GM23338 (cell line): ENCODE measurements around the gene PFKP. TPM values are rescaled to one million over a fixed set of nuclear protein-coding genes. Genes with fewer than 3 reads are reported as not detected.
A peak's percentile ranks its signal among the peaks of the same experiment; 100 is the strongest.

Experiments used
- ATAC-seq: fragments of 200-7000 bp; cut with Tn5 transposase; 3 replicates; pipeline ENCODE4 v1.9.1; 2020
- DNase-seq: peaks from one replicate; pipeline ENCODE4 v3.0.0-alpha.2; 2015; ENCODE audit warnings: low spot score
- H2AFZ ChIP-seq: fragments of 200-600 bp; sonication (generic); 2 replicates; pipeline ENCODE4 v1.8.0; 2016; ENCODE audit warnings: antibody characterized with exemption, mild to moderate bottlenecking, moderate library complexity
- H3F3A ChIP-seq: fragments of 200-600 bp; sonication (generic); replicated peaks from 2 replicates; pipeline ENCODE4 v1.8.0; 2017; ENCODE audit warnings: antibody characterized with exemption, mixed run types, low read depth
- H3K27ac ChIP-seq: fragments of 200-600 bp; sonication (generic); 2 replicates; pipeline ENCODE4 v1.6.1; 2016; ENCODE audit warnings: low read depth
- H3K27me3 ChIP-seq: fragments of 200-600 bp; sonication (generic); 2 replicates; pipeline ENCODE4 v1.8.0; 2016; ENCODE audit warnings: mild to moderate bottlenecking, mixed run types, moderate library complexity; ENCODE audit not compliant: insufficient read depth
- H3K36me3 ChIP-seq: fragments of 200-600 bp; sonication (generic); 2 replicates; pipeline ENCODE4 v1.8.0; 2016; ENCODE audit warnings: mild to moderate bottlenecking; ENCODE audit not compliant: insufficient read depth
- H3K4me1 ChIP-seq: fragments of 200-600 bp; sonication (generic); 2 replicates; pipeline ENCODE4 v1.8.0; 2016; ENCODE audit warnings: mild to moderate bottlenecking, moderate library complexity; ENCODE audit not compliant: insufficient read depth
- H3K4me2 ChIP-seq: fragments of 200-600 bp; sonication (generic); 2 replicates; pipeline ENCODE4 v1.7.1; 2017; ENCODE audit warnings: mixed run types
- H3K4me3 ChIP-seq: fragments of 200-600 bp; sonication (generic); 2 replicates; pipeline ENCODE4 v1.6.1; 2016; ENCODE audit warnings: mixed run types
- H3K79me2 ChIP-seq: fragments of 200-600 bp; sonication (generic); replicated peaks from 2 replicates; pipeline ENCODE4 v1.8.0; 2017; ENCODE audit warnings: mild to moderate bottlenecking; ENCODE audit not compliant: insufficient read depth
- H3K9me2 ChIP-seq: fragments of 200-600 bp; sonication (generic); 2 replicates; pipeline ENCODE4 v1.8.0; 2017; ENCODE audit not compliant: insufficient read depth
- H4K20me1 ChIP-seq: fragments of 200-600 bp; sonication (generic); replicated peaks from 2 replicates; pipeline ENCODE4 v1.8.0; 2017; ENCODE audit warnings: mild to moderate bottlenecking; ENCODE audit not compliant: insufficient read depth
- H3K27ac Mint-ChIP-seq: 2 replicates; pipeline ENCODE4 v1.8.0; 2020; ENCODE audit warnings: inconsistent platforms, mild to moderate bottlenecking, moderate library complexity, mixed read lengths
- H3K27me3 Mint-ChIP-seq: 3 replicates; pipeline ENCODE4 v1.8.0; 2022; ENCODE audit warnings: low read depth, mild to moderate bottlenecking, moderate library complexity, mixed read lengths, inconsistent platforms; ENCODE audit not compliant: insufficient read depth, poor library complexity
- H3K36me3 Mint-ChIP-seq: 3 replicates; pipeline ENCODE4 v1.8.0; 2021; ENCODE audit warnings: low read depth, mild to moderate bottlenecking, inconsistent platforms, moderate library complexity, mixed read lengths
- H3K4me1 Mint-ChIP-seq: 3 replicates; pipeline ENCODE4 v1.8.0; 2020; ENCODE audit warnings: mild to moderate bottlenecking, inconsistent platforms, mixed read lengths
- H3K4me3 Mint-ChIP-seq: 3 replicates; pipeline ENCODE4 v1.8.0; 2021; ENCODE audit warnings: moderate library complexity, mild to moderate bottlenecking, inconsistent platforms, mixed read lengths
- H3K9me3 Mint-ChIP-seq: 3 replicates; pipeline ENCODE4 v1.8.0; 2020; ENCODE audit warnings: moderate library complexity, mild to moderate bottlenecking, inconsistent platforms, mixed read lengths
- CREB1 ChIP-seq: fragments of 250-450 bp; sonication (Bioruptor Pico); IDR thresholded peaks from 2 replicates; pipeline ENCODE4 v1.5.0; 2020; ENCODE audit warnings: low read depth, mild to moderate bottlenecking, moderate library complexity
- EZH2 ChIP-seq: fragments of 200-600 bp; sonication (generic); IDR thresholded peaks from one replicate; pipeline ENCODE4 v1.8.0; 2017; ENCODE audit warnings: antibody characterized with exemption, mild to moderate bottlenecking, low read depth; ENCODE audit not compliant: unreplicated experiment
- EZH2phosphoT487 ChIP-seq: fragments of 200-600 bp; sonication (generic); IDR thresholded peaks from one replicate; pipeline ENCODE4 v1.8.1; 2018; ENCODE audit warnings: antibody characterized with exemption; ENCODE audit not compliant: unreplicated experiment
- NANOG ChIP-seq: IDR thresholded peaks from 2 replicates; pipeline ENCODE4 v1.6.1; 2016; ENCODE audit warnings: antibody characterized with exemption, borderline replicate concordance
- POLR2AphosphoS5 ChIP-seq: IDR thresholded peaks from 2 replicates; pipeline ENCODE4 v1.6.1; 2016; ENCODE audit warnings: antibody characterized with exemption, low read depth
- ZNF114 ChIP-seq: fragments of 250-450 bp; sonication (Bioruptor Pico); IDR thresholded peaks from 2 replicates; pipeline ENCODE4 v1.5.0; 2020; ENCODE audit warnings: mild to moderate bottlenecking, moderate library complexity
- ZNF331 ChIP-seq: fragments of 250-450 bp; sonication (Bioruptor Pico); IDR thresholded peaks from 2 replicates; pipeline ENCODE4 v1.5.0; 2020; ENCODE audit warnings: low read depth, mild to moderate bottlenecking, moderate library complexity
- polyA plus RNA-seq: library from polyadenylated mRNA; unstranded; fragments of >200 nt; fragmentation: Nextera tagmentation; extraction: Ambion mirVana; gene quantifications from 2 replicates; pipeline ENCODE4 v1.2.1, GENCODE V29; 2016
- total RNA-seq: library from RNA; depleted of rRNA; stranded (reverse); fragments of >200 nt; shearing (Covaris generic); gene quantifications from 2 replicates; pipeline ENCODE4 v1.2.3, GENCODE V29; 2014
- TF ChIP-seq, protein P1 (sequence below), 2 experiments: fragments of 200-600 bp in 1 of 2; sonication (generic) in 1 of 2; conservative IDR thresholded peaks; 2 replicates each; pipeline versions ENCODE4 v1.5.1 to v1.6.1; 2016 to 2017; ENCODE audit warnings: antibody characterized with exemption in 2 of 2, low read depth in 2 of 2, mild to moderate bottlenecking in 2 of 2, moderate library complexity in 1 of 2
- TF ChIP-seq, protein P2 (sequence below): fragments of 250-450 bp; sonication (Bioruptor Pico); IDR thresholded peaks from 2 replicates; pipeline ENCODE4 v1.5.0; 2020; ENCODE audit warnings: mild to moderate bottlenecking, moderate library complexity
- TF ChIP-seq, protein P3 (sequence below): IDR thresholded peaks from 2 replicates; pipeline ENCODE4 v1.6.1; 2016; ENCODE audit warnings: antibody characterized with exemption

The PFKP gene
- total and polyA plus RNA-seq, 2 experiments from 2014 or later: 56.3 to 120 TPM

DNA sequence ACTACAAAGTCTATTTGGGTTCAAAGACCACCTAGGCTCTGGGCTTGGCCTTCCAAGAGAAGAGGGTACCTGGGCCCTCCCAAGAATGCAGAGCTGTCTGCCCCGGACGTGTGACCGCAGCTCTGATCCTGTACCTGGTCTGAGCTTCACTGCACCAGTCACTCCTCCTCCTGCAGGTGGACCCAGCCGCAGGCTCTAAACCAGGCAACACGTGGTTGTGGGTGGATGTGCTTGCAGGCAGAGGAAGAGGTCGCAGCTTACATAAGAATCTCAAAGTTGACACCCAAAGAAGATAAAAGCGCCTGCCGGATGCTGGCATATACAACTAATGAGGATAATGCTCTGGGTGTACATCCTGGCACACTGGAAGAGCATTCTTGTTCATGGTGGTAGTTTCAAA, 9.4 kb upstream of the PFKP start (continued):
- no peak for TF ChIP-seq ZNF331 (CRISPR knock-in tag)
- TF ChIP-seq ZNF114 (CRISPR knock-in tag): no peak
- TF ChIP-seq, protein P1, sequence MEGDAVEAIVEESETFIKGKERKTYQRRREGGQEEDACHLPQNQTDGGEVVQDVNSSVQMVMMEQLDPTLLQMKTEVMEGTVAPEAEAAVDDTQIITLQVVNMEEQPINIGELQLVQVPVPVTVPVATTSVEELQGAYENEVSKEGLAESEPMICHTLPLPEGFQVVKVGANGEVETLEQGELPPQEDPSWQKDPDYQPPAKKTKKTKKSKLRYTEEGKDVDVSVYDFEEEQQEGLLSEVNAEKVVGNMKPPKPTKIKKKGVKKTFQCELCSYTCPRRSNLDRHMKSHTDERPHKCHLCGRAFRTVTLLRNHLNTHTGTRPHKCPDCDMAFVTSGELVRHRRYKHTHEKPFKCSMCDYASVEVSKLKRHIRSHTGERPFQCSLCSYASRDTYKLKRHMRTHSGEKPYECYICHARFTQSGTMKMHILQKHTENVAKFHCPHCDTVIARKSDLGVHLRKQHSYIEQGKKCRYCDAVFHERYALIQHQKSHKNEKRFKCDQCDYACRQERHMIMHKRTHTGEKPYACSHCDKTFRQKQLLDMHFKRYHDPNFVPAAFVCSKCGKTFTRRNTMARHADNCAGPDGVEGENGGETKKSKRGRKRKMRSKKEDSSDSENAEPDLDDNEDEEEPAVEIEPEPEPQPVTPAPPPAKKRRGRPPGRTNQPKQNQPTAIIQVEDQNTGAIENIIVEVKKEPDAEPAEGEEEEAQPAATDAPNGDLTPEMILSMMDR (conservative IDR thresholded peaks at IDR 0.05; ENCODE audit: low read depth in 2 of 2): no peak
- TF ChIP-seq, protein P2, sequence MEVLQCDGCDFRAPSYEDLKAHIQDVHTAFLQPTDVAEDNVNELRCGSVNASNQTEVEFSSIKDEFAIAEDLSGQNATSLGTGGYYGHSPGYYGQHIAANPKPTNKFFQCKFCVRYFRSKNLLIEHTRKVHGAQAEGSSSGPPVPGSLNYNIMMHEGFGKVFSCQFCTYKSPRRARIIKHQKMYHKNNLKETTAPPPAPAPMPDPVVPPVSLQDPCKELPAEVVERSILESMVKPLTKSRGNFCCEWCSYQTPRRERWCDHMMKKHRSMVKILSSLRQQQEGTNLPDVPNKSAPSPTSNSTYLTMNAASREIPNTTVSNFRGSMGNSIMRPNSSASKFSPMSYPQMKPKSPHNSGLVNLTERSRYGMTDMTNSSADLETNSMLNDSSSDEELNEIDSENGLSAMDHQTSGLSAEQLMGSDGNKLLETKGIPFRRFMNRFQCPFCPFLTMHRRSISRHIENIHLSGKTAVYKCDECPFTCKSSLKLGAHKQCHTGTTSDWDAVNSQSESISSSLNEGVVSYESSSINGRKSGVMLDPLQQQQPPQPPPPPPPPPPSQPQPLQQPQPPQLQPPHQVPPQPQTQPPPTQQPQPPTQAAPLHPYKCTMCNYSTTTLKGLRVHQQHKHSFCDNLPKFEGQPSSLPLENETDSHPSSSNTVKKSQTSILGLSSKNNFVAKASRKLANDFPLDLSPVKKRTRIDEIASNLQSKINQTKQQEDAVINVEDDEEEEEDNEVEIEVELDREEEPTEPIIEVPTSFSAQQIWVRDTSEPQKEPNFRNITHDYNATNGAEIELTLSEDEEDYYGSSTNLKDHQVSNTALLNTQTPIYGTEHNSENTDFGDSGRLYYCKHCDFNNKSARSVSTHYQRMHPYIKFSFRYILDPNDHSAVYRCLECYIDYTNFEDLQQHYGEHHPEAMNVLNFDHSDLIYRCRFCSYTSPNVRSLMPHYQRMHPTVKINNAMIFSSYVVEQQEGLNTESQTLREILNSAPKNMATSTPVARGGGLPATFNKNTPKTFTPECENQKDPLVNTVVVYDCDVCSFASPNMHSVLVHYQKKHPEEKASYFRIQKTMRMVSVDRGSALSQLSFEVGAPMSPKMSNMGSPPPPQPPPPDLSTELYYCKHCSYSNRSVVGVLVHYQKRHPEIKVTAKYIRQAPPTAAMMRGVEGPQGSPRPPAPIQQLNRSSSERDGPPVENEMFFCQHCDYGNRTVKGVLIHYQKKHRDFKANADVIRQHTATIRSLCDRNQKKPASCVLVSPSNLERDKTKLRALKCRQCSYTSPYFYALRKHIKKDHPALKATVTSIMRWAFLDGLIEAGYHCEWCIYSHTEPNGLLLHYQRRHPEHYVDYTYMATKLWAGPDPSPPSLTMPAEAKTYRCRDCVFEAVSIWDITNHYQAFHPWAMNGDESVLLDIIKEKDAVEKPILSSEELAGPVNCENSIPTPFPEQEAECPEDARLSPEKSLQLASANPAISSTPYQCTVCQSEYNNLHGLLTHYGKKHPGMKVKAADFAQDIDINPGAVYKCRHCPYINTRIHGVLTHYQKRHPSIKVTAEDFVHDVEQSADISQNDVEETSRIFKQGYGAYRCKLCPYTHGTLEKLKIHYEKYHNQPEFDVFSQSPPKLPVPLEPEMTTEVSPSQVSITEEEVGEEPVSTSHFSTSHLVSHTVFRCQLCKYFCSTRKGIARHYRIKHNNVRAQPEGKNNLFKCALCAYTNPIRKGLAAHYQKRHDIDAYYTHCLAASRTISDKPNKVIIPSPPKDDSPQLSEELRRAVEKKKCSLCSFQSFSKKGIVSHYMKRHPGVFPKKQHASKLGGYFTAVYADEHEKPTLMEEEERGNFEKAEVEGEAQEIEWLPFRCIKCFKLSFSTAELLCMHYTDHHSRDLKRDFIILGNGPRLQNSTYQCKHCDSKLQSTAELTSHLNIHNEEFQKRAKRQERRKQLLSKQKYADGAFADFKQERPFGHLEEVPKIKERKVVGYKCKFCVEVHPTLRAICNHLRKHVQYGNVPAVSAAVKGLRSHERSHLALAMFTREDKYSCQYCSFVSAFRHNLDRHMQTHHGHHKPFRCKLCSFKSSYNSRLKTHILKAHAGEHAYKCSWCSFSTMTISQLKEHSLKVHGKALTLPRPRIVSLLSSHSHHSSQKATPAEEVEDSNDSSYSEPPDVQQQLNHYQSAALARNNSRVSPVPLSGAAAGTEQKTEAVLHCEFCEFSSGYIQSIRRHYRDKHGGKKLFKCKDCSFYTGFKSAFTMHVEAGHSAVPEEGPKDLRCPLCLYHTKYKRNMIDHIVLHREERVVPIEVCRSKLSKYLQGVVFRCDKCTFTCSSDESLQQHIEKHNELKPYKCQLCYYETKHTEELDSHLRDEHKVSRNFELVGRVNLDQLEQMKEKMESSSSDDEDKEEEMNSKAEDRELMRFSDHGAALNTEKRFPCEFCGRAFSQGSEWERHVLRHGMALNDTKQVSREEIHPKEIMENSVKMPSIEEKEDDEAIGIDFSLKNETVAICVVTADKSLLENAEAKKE: no peak
- no peak for TF ChIP-seq CREB1

DNA sequence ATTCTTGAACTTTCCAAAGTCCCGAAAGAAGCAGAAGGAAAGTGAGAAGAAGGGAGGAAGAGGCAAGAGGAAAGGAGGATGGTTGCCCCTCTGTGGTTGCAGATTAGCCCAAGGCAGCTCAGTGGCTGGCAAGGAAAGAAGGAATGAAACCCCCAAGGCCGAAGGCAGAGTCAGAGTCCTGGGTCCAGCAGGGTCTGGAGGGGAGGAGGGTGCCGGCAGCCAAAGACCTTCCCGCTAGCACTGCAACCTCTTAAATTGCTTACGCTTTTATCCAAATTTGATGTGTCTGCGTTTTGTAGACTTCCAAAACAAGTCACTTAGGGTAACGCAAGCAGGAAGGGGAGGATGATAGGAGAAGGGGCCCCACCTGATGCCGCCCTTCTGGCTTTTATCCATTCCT, 7.4 kb upstream of the PFKP start:
- Histone ChIP-seq H3K79me2 (no peaks in the 10 kb centered on the region), H3F3A (no peaks in the 10 kb centered on the region), H3K27ac (no peak overlapping the region), H3K4me3 (no peak overlapping the region), H3K4me2 (no peak overlapping the region), H3K36me3 (no peaks in the 10 kb centered on the region), H3K9me2 (no peaks in the 10 kb centered on the region), H2AFZ (peak overlapping the region; percentile 61), H4K20me1 (no peaks in the 10 kb centered on the region), H3K4me1 (0 out of 2 replicates have a peak, but pooled peaks cover 2% of the 10 kb centered on the region), H3K27me3 (peaks cover 2% of the 10 kb centered on the region)
- H3K27me3 Mint-ChIP-seq: peaks cover 6% of the 10 kb centered on the region
- no peak for DNase-seq
- no peaks in the 10 kb centered on the region for H3K9me3 Mint-ChIP-seq
- H3K36me3 Mint-ChIP-seq: no peaks in the 10 kb centered on the region; the same call in 2 of the 3 replicates
- H3K27ac Mint-ChIP-seq: no peak overlapping the region
- H3K4me3 Mint-ChIP-seq: no peak overlapping the region
- peaks cover 8% of the 10 kb centered on the region; the same call in 2 of the 3 replicates for H3K4me1 Mint-ChIP-seq
- ATAC-seq: peak; percentile 53
- no peak for TF ChIP-seq EZH2
- no peak for TF ChIP-seq EZH2phosphoT487
- TF ChIP-seq POLR2AphosphoS5: no peak
- TF ChIP-seq ZNF114 (CRISPR knock-in tag): no peak
- TF ChIP-seq CREB1: no peak
- TF ChIP-seq, protein P3, sequence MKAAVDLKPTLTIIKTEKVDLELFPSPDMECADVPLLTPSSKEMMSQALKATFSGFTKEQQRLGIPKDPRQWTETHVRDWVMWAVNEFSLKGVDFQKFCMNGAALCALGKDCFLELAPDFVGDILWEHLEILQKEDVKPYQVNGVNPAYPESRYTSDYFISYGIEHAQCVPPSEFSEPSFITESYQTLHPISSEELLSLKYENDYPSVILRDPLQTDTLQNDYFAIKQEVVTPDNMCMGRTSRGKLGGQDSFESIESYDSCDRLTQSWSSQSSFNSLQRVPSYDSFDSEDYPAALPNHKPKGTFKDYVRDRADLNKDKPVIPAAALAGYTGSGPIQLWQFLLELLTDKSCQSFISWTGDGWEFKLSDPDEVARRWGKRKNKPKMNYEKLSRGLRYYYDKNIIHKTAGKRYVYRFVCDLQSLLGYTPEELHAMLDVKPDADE: no peak
- TF ChIP-seq NANOG: no peak
- TF ChIP-seq, protein P1 (conservative IDR thresholded peaks at IDR 0.05; ENCODE audit: low read depth in 2 of 2): no peak
